Caco-2 (cell line): ENCODE measurements around the gene CIC. TPM values are rescaled to one million over a fixed set of nuclear protein-coding genes. Genes with fewer than 3 reads are reported as not detected.

Experiments used
- BruUV-seq: library from RNA; stranded (reverse); fragments of 400-500 nt; replicated peaks from 2 replicates; lab custom pipeline; 2021; lab: Mats Ljungman, UMichigan
- CTCF ChIA-PET: fragments of 300-600 bp; sonication (Branson Sonifier 250); formaldehyde crosslinking; loops from one replicate; lab custom pipeline; 2022; ENCODE audit warnings: antibody characterized with exemption; lab: Charles Lee
- POLR2A ChIA-PET: fragments of 300-600 bp; sonication (Branson Sonifier 250); formaldehyde crosslinking; loops from one replicate; lab custom pipeline; 2022; ENCODE audit warnings: antibody characterized with exemption; lab: Charles Lee
- DNase-seq, 2 experiments: peaks; one replicate each; pipeline versions ENCODE4 v3.0.0 to v3.0.0-alpha.2; 2020 to 2022
- H3K27me3 ChIP-seq: replicated peaks from 2 replicates; pipeline ENCODE4 v1.6.0; 2011; ENCODE audit warnings: low read length; ENCODE audit not compliant: control insufficient read depth, insufficient read depth
- H3K36me3 ChIP-seq: 2 replicates; pipeline ENCODE4 v1.5.1; 2011; ENCODE audit warnings: low read length; ENCODE audit not compliant: control insufficient read depth, insufficient read depth
- H3K4me1 ChIP-seq: fragments of 250-450 bp; sonication (Bioruptor Pico); 2 replicates; pipeline ENCODE4 v1.5.1; 2020; ENCODE audit warnings: mild to moderate bottlenecking
- H3K4me3 ChIP-seq: 2 replicates; pipeline ENCODE4 v1.5.1; 2011; ENCODE audit warnings: low read depth, mild to moderate bottlenecking, control low read depth, low read length
- H3K9me3 ChIP-seq: fragments of 250-450 bp; sonication (Bioruptor Pico); 2 replicates; pipeline ENCODE4 v1.5.1; 2020; ENCODE audit warnings: mild to moderate bottlenecking, moderate library complexity
- H3K27ac Mint-ChIP-seq: one replicate; pipeline ENCODE4 v1.8.0; 2022; ENCODE audit warnings: mixed read lengths; ENCODE audit not compliant: unreplicated experiment
- H3K27me3 Mint-ChIP-seq: one replicate; pipeline ENCODE4 v1.8.0; 2022; ENCODE audit warnings: mixed read lengths; ENCODE audit not compliant: insufficient read depth, unreplicated experiment
- H3K36me3 Mint-ChIP-seq: one replicate; pipeline ENCODE4 v1.8.0; 2022; ENCODE audit warnings: mild to moderate bottlenecking, mixed read lengths; ENCODE audit not compliant: insufficient read depth, unreplicated experiment
- H3K4me1 Mint-ChIP-seq: one replicate; pipeline ENCODE4 v1.8.0; 2022; ENCODE audit warnings: low read depth, mixed read lengths; ENCODE audit not compliant: unreplicated experiment
- H3K4me3 Mint-ChIP-seq: one replicate; pipeline ENCODE4 v1.8.0; 2022; ENCODE audit warnings: mild to moderate bottlenecking, moderate library complexity, mixed read lengths; ENCODE audit not compliant: unreplicated experiment
- H3K9me3 Mint-ChIP-seq: one replicate; pipeline ENCODE4 v1.8.0; 2022; ENCODE audit warnings: mixed read lengths; ENCODE audit not compliant: unreplicated experiment
- CTCF ChIP-seq, 2 experiments: fragments of 200-600 bp in 1 of 2; IDR thresholded peaks; 1 replicate in 1 of 2; 2 replicates in 1 of 2; pipeline versions ENCODE4 v1.5.1 to v1.8.0; 2011 to 2022; ENCODE audit warnings: antibody characterized with exemption in 1 of 2, control low read depth in 1 of 2, inconsistent platforms in 1 of 2, low read depth in 1 of 2, low read length in 1 of 2, mild to moderate bottlenecking in 1 of 2, moderate library complexity in 1 of 2; ENCODE audit not compliant: insufficient read depth in 1 of 2, severe bottlenecking in 1 of 2, unreplicated experiment in 1 of 2
- intact Hi-C: fragments of 100-400 bp; cut with micrococcal nuclease; formaldehyde crosslinking; loops from one replicate; pipeline ENCODE4 v1.10.0; 2022; ENCODE audit not compliant: unreplicated experiment
- total RNA-seq: library from RNA; stranded (reverse); gene quantifications from 2 replicates; pipeline ENCODE4 v1.2.3, GENCODE V29; 2022

Gene CIC
- total RNA-seq, 1 experiment from 2014 or later, result 47.8 TPM

DNA sequence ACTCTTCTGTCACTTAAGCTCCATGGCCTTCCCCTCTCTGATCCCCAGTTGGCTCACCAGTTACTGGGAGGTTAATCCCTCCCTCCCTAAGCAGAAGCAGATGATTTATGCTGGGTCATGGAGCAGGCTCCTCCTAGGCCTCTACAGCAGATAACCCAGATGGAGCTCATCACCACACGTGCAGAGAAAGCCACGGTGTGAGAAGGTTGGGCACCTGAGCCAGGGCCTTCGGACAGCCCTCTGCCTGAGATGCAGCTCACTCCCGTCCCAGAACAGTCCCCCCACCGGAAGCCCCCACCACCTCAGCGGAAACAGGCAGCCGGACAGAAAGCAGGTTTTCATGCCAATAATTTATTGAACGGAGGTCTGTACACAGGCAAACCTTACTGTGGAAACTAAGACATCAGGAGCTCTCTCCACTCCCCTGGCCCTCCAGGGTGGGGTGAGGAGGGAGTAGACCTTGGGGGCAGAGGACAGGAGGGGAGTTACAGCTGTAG is 39.1 kb upstream of the CIC start:
- peaks cover 3% of the 10 kb centered on the region; the same call in 1 of the 2 replicates for H3K36me3 ChIP-seq
- ChIA-PET CTCF (no interaction called here), POLR2A (no interaction called here)
- Mint-ChIP-seq H3K27ac (peak overlapping the region; percentile 45), H3K9me3 (no peaks in the 10 kb centered on the region), H3K4me3 (no peak overlapping the region), H3K27me3 (no peaks in the 10 kb centered on the region), H3K36me3 (peaks cover 89% of the 10 kb centered on the region), H3K4me1 (peaks cover 13% of the 10 kb centered on the region)
- peaks cover 6% of the 10 kb centered on the region; the same call in 1 of the 2 replicates for H3K4me1 ChIP-seq
- no peaks in the 10 kb centered on the region for H3K27me3 ChIP-seq
- intact Hi-C loops, result no loop called here
- DNase-seq, result no peak
- no TSS peak for BruUV-seq
- no peak overlapping the region for H3K4me3 ChIP-seq
- no peaks in the 10 kb centered on the region for H3K9me3 ChIP-seq
- TF ChIP-seq CTCF (IDR thresholded peaks at IDR 0.05; ENCODE audit: insufficient read depth in 1 of 2, low read depth in 1 of 2, low read length in 1 of 2, severe bottlenecking in 1 of 2, unreplicated experiment in 1 of 2), result no peak

GRCh38 chr19:42230571-42230970 is 38.5 kb upstream of the CIC start:
- H3K9me3 Mint-ChIP-seq, result no peaks in the 10 kb centered on the region
- intact Hi-C loops, result no loop called here
- H3K9me3 ChIP-seq, result no peaks in the 10 kb centered on the region
- H3K27me3 Mint-ChIP-seq, result no peaks in the 10 kb centered on the region
- peaks cover 6% of the 10 kb centered on the region; the same call in 1 of the 2 replicates for H3K4me1 ChIP-seq
- H3K36me3 ChIP-seq, result peaks cover 3% of the 10 kb centered on the region; the same call in 1 of the 2 replicates
- no peak overlapping the region for H3K4me3 ChIP-seq
- H3K4me3 Mint-ChIP-seq, result no peak overlapping the region
- peaks cover 18% of the 10 kb centered on the region for H3K4me1 Mint-ChIP-seq
- H3K27ac Mint-ChIP-seq, result no peak overlapping the region
- no peak for TF ChIP-seq CTCF (IDR thresholded peaks at IDR 0.05; ENCODE audit: insufficient read depth in 1 of 2, low read depth in 1 of 2, low read length in 1 of 2, severe bottlenecking in 1 of 2, unreplicated experiment in 1 of 2)
- CTCF ChIA-PET, result interaction anchor here (0.6 kb wide), 1 partner anchor 49 kb away, joined by 3 read pairs; no protein-coding TSS in a partner anchor
- H3K36me3 Mint-ChIP-seq, result peaks cover 95% of the 10 kb centered on the region
- BruUV-seq, result no TSS peak
- H3K27me3 ChIP-seq, result no peaks in the 10 kb centered on the region
- no peak for DNase-seq
- POLR2A ChIA-PET, result no interaction called here

DNA sequence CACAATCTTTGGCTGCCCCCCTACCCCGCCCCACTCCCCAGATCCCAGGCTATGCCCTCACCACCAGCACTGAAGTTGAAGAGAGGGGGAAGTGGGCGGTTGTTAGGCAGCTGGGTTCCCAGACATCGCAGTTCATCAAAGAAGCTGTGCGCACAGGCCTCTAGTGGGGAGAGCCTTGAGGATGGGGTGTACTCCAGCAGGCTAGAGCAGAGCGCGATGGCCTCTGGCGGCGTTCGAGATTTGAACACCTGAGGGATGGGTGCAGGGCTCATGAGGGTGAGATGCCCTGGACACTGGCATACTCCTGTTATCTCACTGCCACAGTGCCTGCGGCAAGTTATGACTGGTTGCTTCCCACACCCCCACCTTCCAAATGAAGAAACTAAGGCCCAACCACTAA is 36.6 kb upstream of the CIC start:
- Histone ChIP-seq H3K4me1 (peaks cover 6% of the 10 kb centered on the region; the same call in 1 of the 2 replicates), H3K36me3 (peaks cover 4% of the 10 kb centered on the region), H3K4me3 (no peak overlapping the region), H3K27me3 (no peaks in the 10 kb centered on the region), H3K9me3 (no peaks in the 10 kb centered on the region)
- peaks cover 18% of the 10 kb centered on the region for H3K4me1 Mint-ChIP-seq
- ChIA-PET POLR2A (interaction anchor here (2.6 kb wide), 1 partner anchor 11 kb away, joined by 9 read pairs; the partner anchor contains the start of gene GSK3A), CTCF (no interaction called here)
- TF ChIP-seq CTCF (IDR thresholded peaks at IDR 0.05; ENCODE audit: insufficient read depth in 1 of 2, low read depth in 1 of 2, low read length in 1 of 2, severe bottlenecking in 1 of 2, unreplicated experiment in 1 of 2), result no peak
- no peaks in the 10 kb centered on the region for H3K9me3 Mint-ChIP-seq
- H3K27ac Mint-ChIP-seq, result peak overlapping the region; percentile 38
- peaks cover 95% of the 10 kb centered on the region for H3K36me3 Mint-ChIP-seq
- intact Hi-C loops, result no loop called here
- no peak overlapping the region for H3K4me3 Mint-ChIP-seq
- no peak for DNase-seq
- H3K27me3 Mint-ChIP-seq, result no peaks in the 10 kb centered on the region
- BruUV-seq, result no TSS peak
